GM23338 (cell line): Measurements from ENCODE around the gene CNP. TPM values are rescaled to one million over a fixed set of nuclear protein-coding genes. Genes with fewer than 3 reads are reported as not detected.

Source experiments
- ATAC-seq: fragments of 200-7000 bp; cut with Tn5 transposase; 3 replicates; pipeline ENCODE4 v1.9.1; 2020
- DNase-seq: peaks from one replicate; pipeline ENCODE4 v3.0.0-alpha.2; 2015; ENCODE audit warnings: low spot score
- H2AFZ ChIP-seq: fragments of 200-600 bp; sonication (generic); 2 replicates; pipeline ENCODE4 v1.8.0; 2016; ENCODE audit warnings: antibody characterized with exemption, mild to moderate bottlenecking, moderate library complexity
- H3F3A ChIP-seq: fragments of 200-600 bp; sonication (generic); replicated peaks from 2 replicates; pipeline ENCODE4 v1.8.0; 2017; ENCODE audit warnings: antibody characterized with exemption, mixed run types, low read depth
- H3K27ac ChIP-seq: fragments of 200-600 bp; sonication (generic); 2 replicates; pipeline ENCODE4 v1.6.1; 2016; ENCODE audit warnings: low read depth
- H3K27me3 ChIP-seq: fragments of 200-600 bp; sonication (generic); 2 replicates; pipeline ENCODE4 v1.8.0; 2016; ENCODE audit warnings: mild to moderate bottlenecking, mixed run types, moderate library complexity; ENCODE audit not compliant: insufficient read depth
- H3K36me3 ChIP-seq: fragments of 200-600 bp; sonication (generic); 2 replicates; pipeline ENCODE4 v1.8.0; 2016; ENCODE audit warnings: mild to moderate bottlenecking; ENCODE audit not compliant: insufficient read depth
- H3K4me1 ChIP-seq: fragments of 200-600 bp; sonication (generic); 2 replicates; pipeline ENCODE4 v1.8.0; 2016; ENCODE audit warnings: mild to moderate bottlenecking, moderate library complexity; ENCODE audit not compliant: insufficient read depth
- H3K4me2 ChIP-seq: fragments of 200-600 bp; sonication (generic); 2 replicates; pipeline ENCODE4 v1.7.1; 2017; ENCODE audit warnings: mixed run types
- H3K4me3 ChIP-seq: fragments of 200-600 bp; sonication (generic); 2 replicates; pipeline ENCODE4 v1.6.1; 2016; ENCODE audit warnings: mixed run types
- H3K79me2 ChIP-seq: fragments of 200-600 bp; sonication (generic); replicated peaks from 2 replicates; pipeline ENCODE4 v1.8.0; 2017; ENCODE audit warnings: mild to moderate bottlenecking; ENCODE audit not compliant: insufficient read depth
- H3K9me2 ChIP-seq: fragments of 200-600 bp; sonication (generic); 2 replicates; pipeline ENCODE4 v1.8.0; 2017; ENCODE audit not compliant: insufficient read depth
- H4K20me1 ChIP-seq: fragments of 200-600 bp; sonication (generic); replicated peaks from 2 replicates; pipeline ENCODE4 v1.8.0; 2017; ENCODE audit warnings: mild to moderate bottlenecking; ENCODE audit not compliant: insufficient read depth
- H3K27ac Mint-ChIP-seq: 2 replicates; pipeline ENCODE4 v1.8.0; 2020; ENCODE audit warnings: inconsistent platforms, mild to moderate bottlenecking, moderate library complexity, mixed read lengths
- H3K27me3 Mint-ChIP-seq: 3 replicates; pipeline ENCODE4 v1.8.0; 2022; ENCODE audit warnings: low read depth, mild to moderate bottlenecking, moderate library complexity, mixed read lengths, inconsistent platforms; ENCODE audit not compliant: insufficient read depth, poor library complexity
- H3K36me3 Mint-ChIP-seq: 3 replicates; pipeline ENCODE4 v1.8.0; 2021; ENCODE audit warnings: low read depth, mild to moderate bottlenecking, inconsistent platforms, moderate library complexity, mixed read lengths
- H3K4me1 Mint-ChIP-seq: 3 replicates; pipeline ENCODE4 v1.8.0; 2020; ENCODE audit warnings: mild to moderate bottlenecking, inconsistent platforms, mixed read lengths
- H3K4me3 Mint-ChIP-seq: 3 replicates; pipeline ENCODE4 v1.8.0; 2021; ENCODE audit warnings: moderate library complexity, mild to moderate bottlenecking, inconsistent platforms, mixed read lengths
- H3K9me3 Mint-ChIP-seq: 3 replicates; pipeline ENCODE4 v1.8.0; 2020; ENCODE audit warnings: moderate library complexity, mild to moderate bottlenecking, inconsistent platforms, mixed read lengths
- CREB1 ChIP-seq: fragments of 250-450 bp; sonication (Bioruptor Pico); IDR thresholded peaks from 2 replicates; pipeline ENCODE4 v1.5.0; 2020; ENCODE audit warnings: low read depth, mild to moderate bottlenecking, moderate library complexity
- ETS1 ChIP-seq: IDR thresholded peaks from 2 replicates; pipeline ENCODE4 v1.6.1; 2016; ENCODE audit warnings: antibody characterized with exemption
- EZH2 ChIP-seq: fragments of 200-600 bp; sonication (generic); IDR thresholded peaks from one replicate; pipeline ENCODE4 v1.8.0; 2017; ENCODE audit warnings: antibody characterized with exemption, mild to moderate bottlenecking, low read depth; ENCODE audit not compliant: unreplicated experiment
- EZH2phosphoT487 ChIP-seq: fragments of 200-600 bp; sonication (generic); IDR thresholded peaks from one replicate; pipeline ENCODE4 v1.8.1; 2018; ENCODE audit warnings: antibody characterized with exemption; ENCODE audit not compliant: unreplicated experiment
- JUNB ChIP-seq: IDR thresholded peaks from one replicate; pipeline ENCODE4 v1.6.1; 2016; ENCODE audit warnings: antibody characterized with exemption; ENCODE audit not compliant: unreplicated experiment
- NANOG ChIP-seq: IDR thresholded peaks from 2 replicates; pipeline ENCODE4 v1.6.1; 2016; ENCODE audit warnings: antibody characterized with exemption, borderline replicate concordance
- POLR2AphosphoS5 ChIP-seq: IDR thresholded peaks from 2 replicates; pipeline ENCODE4 v1.6.1; 2016; ENCODE audit warnings: antibody characterized with exemption, low read depth
- REST ChIP-seq: IDR thresholded peaks from one replicate; pipeline ENCODE4 v1.6.1; 2018; ENCODE audit warnings: antibody characterized with exemption; ENCODE audit not compliant: unreplicated experiment
- STAT1 ChIP-seq: IDR thresholded peaks from one replicate; pipeline ENCODE4 v1.6.1; 2016; ENCODE audit warnings: antibody characterized with exemption; ENCODE audit not compliant: unreplicated experiment
- ZNF114 ChIP-seq: fragments of 250-450 bp; sonication (Bioruptor Pico); IDR thresholded peaks from 2 replicates; pipeline ENCODE4 v1.5.0; 2020; ENCODE audit warnings: mild to moderate bottlenecking, moderate library complexity
- ZNF331 ChIP-seq: fragments of 250-450 bp; sonication (Bioruptor Pico); IDR thresholded peaks from 2 replicates; pipeline ENCODE4 v1.5.0; 2020; ENCODE audit warnings: low read depth, mild to moderate bottlenecking, moderate library complexity
- polyA plus RNA-seq: library from polyadenylated mRNA; unstranded; fragments of >200 nt; fragmentation: Nextera tagmentation; extraction: Ambion mirVana; gene quantifications from 2 replicates; pipeline ENCODE4 v1.2.1, GENCODE V29; 2016
- total RNA-seq: library from RNA; depleted of rRNA; stranded (reverse); fragments of >200 nt; shearing (Covaris generic); gene quantifications from 2 replicates; pipeline ENCODE4 v1.2.3, GENCODE V29; 2014
- TF ChIP-seq, protein P1 (sequence below), 2 experiments: fragments of 200-600 bp in 1 of 2; sonication (generic) in 1 of 2; conservative IDR thresholded peaks; 2 replicates each; pipeline versions ENCODE4 v1.5.1 to v1.6.1; 2016 to 2017; ENCODE audit warnings: antibody characterized with exemption in 2 of 2, low read depth in 2 of 2, mild to moderate bottlenecking in 2 of 2, moderate library complexity in 1 of 2

Gene CNP
- total and polyA plus RNA-seq, 2 experiments from 2014 or later, result 30.8 to 47.8 TPM

GRCh38 chr17:41988418-41988817 lies 21.8 kb downstream of the CNP start (continued):
- TF ChIP-seq REST (no peak), EZH2phosphoT487 (no peak)

DNA sequence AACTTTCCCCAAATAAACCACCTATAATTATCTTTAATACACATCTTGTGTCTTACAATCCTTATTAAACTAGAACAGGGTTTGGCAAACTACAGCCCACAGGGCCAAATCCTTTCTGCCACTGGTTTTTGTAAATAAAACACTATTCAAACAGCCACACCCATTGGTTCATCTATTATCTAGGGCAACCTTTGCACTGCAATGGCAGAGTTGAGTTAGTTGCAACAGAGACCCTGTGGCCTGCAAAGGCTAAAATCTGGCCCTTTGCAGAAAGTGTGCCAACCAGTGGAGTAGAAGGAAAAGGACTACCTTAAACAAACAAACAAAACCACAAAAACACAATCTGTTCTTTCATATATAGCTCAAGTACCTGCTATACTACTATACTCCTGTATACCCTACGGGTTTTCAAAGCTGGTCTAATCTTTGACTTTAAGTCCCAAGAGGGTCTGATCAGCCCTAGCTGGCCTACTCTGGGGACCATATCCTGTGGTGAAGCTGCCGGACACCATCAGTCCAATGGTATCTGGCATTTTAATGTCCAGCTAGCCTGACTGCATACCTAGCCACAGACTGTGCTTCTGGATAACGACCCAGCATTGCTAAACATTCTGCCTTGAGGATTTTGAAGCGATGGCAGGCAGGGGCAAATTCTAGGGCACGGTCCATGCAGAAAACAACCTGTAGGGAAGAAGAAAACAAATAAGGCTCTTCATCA lies 23.3 kb downstream of the CNP start:
- Histone ChIP-seq H2AFZ (no peak overlapping the region), H3K36me3 (peaks cover 79% of the 10 kb centered on the region), H3K9me2 (no peaks in the 10 kb centered on the region), H3K79me2 (0 out of 2 replicates have a peak, but pooled peaks cover 4% of the 10 kb centered on the region), H3K27ac (no peak overlapping the region), H3K27me3 (no peaks in the 10 kb centered on the region), H3K4me2 (no peak overlapping the region), H3F3A (peaks cover 19% of the 10 kb centered on the region), H4K20me1 (peaks cover 35% of the 10 kb centered on the region), H3K4me3 (no peak overlapping the region), H3K4me1 (no peaks in the 10 kb centered on the region)
- DNase-seq (no peak), ATAC-seq (no peak)
- Mint-ChIP-seq H3K27me3 (peaks cover 2% of the 10 kb centered on the region), H3K4me3 (no peak overlapping the region), H3K9me3 (no peaks in the 10 kb centered on the region), H3K4me1 (no peaks in the 10 kb centered on the region), H3K27ac (no peak overlapping the region), H3K36me3 (peaks cover 94% of the 10 kb centered on the region)
- TF ChIP-seq ETS1 (no peak), CREB1 (CRISPR knock-in tag) (no peak), EZH2 (no peak), NANOG (no peak), STAT1 (no peak), ZNF114 (CRISPR knock-in tag) (no peak), JUNB (no peak), REST (no peak), ZNF331 (CRISPR knock-in tag) (no peak), EZH2phosphoT487 (no peak), POLR2AphosphoS5 (no peak)
- TF ChIP-seq, protein P1, sequence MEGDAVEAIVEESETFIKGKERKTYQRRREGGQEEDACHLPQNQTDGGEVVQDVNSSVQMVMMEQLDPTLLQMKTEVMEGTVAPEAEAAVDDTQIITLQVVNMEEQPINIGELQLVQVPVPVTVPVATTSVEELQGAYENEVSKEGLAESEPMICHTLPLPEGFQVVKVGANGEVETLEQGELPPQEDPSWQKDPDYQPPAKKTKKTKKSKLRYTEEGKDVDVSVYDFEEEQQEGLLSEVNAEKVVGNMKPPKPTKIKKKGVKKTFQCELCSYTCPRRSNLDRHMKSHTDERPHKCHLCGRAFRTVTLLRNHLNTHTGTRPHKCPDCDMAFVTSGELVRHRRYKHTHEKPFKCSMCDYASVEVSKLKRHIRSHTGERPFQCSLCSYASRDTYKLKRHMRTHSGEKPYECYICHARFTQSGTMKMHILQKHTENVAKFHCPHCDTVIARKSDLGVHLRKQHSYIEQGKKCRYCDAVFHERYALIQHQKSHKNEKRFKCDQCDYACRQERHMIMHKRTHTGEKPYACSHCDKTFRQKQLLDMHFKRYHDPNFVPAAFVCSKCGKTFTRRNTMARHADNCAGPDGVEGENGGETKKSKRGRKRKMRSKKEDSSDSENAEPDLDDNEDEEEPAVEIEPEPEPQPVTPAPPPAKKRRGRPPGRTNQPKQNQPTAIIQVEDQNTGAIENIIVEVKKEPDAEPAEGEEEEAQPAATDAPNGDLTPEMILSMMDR (conservative IDR thresholded peaks at IDR 0.05; ENCODE audit: low read depth in 2 of 2), result no peak
